ENCODE measurements around the gene CACNA2D3. TPM values are rescaled to one million over a fixed set of nuclear protein-coding genes. Genes with fewer than 3 reads are reported as not detected.

CACNA2D3 gene
- total and polyA plus RNA-seq, 12 donors = 0.26 to 13.7 (median 2.8) TPM; not detected in 1

DNA sequence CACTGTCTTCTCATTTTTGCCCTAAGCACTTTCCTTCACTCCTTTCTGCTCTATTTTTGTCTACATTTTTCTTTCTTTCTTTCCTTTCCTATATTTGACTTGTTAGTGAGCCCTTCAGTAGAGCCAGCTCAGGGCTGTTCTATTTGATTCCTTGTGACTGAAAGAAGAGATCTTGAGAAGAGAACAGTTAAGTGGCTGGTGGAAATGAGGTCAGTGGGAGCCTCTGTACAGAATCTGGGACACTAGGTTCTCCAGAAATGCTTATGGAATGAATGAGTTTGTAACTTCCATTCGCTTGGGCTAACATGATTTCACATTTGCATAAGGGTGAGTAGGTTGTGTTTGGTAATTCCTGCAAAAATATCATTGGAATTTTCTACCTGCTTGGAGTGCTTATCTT lies 45.6 kb downstream of the CACNA2D3 start:
- Histone ChIP-seq H3K9me3 (replicated peaks in 1 of 3) (no peaks in the 10 kb centered on the region), H3K27me3 (no peaks in the 10 kb centered on the region), H3K4me3 (no peak overlapping the region), H3K36me3 (replicated peaks in 1 of 2) (no peaks in the 10 kb centered on the region), H3K4me1 (replicated peaks in 1 of 2) (no peaks in the 10 kb centered on the region), H3K27ac (no peak overlapping the region)
- intact Hi-C loops (cut with DNase I) = no loop called here
- DNase-seq = no peak
- TF ChIP-seq POLR2A (IDR thresholded peaks at IDR 0.05) = no peak
- TF ChIP-seq, protein P1, sequence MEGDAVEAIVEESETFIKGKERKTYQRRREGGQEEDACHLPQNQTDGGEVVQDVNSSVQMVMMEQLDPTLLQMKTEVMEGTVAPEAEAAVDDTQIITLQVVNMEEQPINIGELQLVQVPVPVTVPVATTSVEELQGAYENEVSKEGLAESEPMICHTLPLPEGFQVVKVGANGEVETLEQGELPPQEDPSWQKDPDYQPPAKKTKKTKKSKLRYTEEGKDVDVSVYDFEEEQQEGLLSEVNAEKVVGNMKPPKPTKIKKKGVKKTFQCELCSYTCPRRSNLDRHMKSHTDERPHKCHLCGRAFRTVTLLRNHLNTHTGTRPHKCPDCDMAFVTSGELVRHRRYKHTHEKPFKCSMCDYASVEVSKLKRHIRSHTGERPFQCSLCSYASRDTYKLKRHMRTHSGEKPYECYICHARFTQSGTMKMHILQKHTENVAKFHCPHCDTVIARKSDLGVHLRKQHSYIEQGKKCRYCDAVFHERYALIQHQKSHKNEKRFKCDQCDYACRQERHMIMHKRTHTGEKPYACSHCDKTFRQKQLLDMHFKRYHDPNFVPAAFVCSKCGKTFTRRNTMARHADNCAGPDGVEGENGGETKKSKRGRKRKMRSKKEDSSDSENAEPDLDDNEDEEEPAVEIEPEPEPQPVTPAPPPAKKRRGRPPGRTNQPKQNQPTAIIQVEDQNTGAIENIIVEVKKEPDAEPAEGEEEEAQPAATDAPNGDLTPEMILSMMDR (IDR thresholded peaks at IDR 0.05) = no peak
- 74 to 85% (median 80%) methylated on average over 1 of the region's 1 CpG for WGBS, 4 donors

DNA sequence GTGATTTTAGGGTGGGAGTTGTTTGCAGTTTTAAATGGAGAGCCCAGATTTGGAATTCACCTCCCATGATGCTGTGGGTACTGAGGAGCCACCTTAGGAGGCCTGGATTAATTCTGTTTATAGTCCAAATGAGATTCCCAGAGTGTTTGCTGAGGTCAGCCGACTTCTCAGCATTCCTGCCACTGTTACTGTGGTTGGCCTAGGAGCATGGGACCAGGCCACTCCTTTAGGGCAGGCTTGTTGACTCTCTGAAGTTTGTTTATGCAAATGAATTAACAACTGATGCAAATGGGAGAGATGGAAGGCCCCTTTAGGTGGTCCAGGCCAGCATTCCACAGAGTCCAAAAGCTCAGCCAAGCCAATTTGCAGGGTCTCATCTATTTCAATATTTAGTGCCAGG lies 46.1 kb downstream of the CACNA2D3 start:
- TF ChIP-seq, protein P1 (IDR thresholded peaks at IDR 0.05) = no peak
- no peak for TF ChIP-seq POLR2A (IDR thresholded peaks at IDR 0.05)
- intact Hi-C loops (cut with DNase I) = no loop called here
- no peaks in the 10 kb centered on the region for H3K36me3 ChIP-seq (replicated peaks in 1 of 2)
- H3K27me3 ChIP-seq = no peaks in the 10 kb centered on the region
- no peak for DNase-seq
- WGBS, 4 donors = 57 to 84% (median 72%) methylated on average over 1 of the region's 1 CpG
- no peak overlapping the region for H3K27ac ChIP-seq
- H3K4me1 ChIP-seq (replicated peaks in 1 of 2) = no peaks in the 10 kb centered on the region
- H3K4me3 ChIP-seq = no peak overlapping the region
- H3K9me3 ChIP-seq (replicated peaks in 1 of 3) = no peaks in the 10 kb centered on the region

DNA sequence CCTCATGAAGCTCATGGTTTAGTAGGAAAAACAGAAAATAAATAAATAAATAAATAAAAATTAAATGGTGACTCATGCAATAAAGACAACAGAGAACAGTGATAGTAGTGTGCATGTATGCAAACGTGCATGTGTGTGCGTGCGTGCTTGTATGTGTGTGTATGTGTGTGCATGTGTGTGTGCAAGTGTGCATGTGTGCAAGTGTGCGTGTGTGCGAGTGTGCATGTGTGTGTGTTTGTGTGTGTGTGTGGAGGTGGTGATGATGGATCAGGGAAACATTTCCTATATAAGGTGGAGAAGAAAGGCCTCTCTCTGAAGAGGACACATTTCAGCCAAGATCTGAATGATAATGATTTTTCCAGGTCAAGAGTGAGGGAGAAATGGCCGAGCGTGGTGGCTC lies 47.2 kb downstream of the CACNA2D3 start:
- DNase-seq = no peak
- intact Hi-C loops (cut with DNase I) = no loop called here
- WGBS, 4 donors = 79 to 92% (median 89%) methylated on average over 7 of the region's 7 CpGs
- H3K36me3 ChIP-seq (replicated peaks in 1 of 2) = no peaks in the 10 kb centered on the region
- H3K27ac ChIP-seq = no peak overlapping the region
- no peaks in the 10 kb centered on the region for H3K27me3 ChIP-seq
- TF ChIP-seq POLR2A (IDR thresholded peaks at IDR 0.05) = no peak
- no peak overlapping the region for H3K4me3 ChIP-seq
- H3K4me1 ChIP-seq (replicated peaks in 1 of 2) = no peaks in the 10 kb centered on the region
- no peaks in the 10 kb centered on the region for H3K9me3 ChIP-seq (replicated peaks in 1 of 3)

DNA sequence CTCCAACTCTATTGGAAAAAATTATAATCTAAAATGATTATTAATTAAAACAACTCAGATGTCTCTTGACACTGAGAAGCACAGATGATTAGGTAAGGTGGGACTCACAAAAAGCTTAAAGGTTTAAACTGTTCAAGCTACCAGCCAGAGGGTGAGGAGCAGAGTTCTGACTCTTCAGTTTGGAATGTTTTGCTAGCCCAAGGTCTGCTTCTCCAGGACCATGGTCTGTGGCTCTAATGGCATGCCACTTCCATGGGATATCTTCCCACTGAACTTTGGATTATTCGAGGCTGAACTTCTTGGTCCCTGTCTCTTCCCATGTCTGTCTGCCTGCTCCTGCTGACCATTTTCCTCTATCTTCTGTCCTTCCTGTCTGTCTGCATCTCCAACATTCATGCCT lies 49.2 kb downstream of the CACNA2D3 start:
- no peaks in the 10 kb centered on the region for H3K27me3 ChIP-seq
- no peaks in the 10 kb centered on the region for H3K36me3 ChIP-seq (replicated peaks in 1 of 2)
- 69 to 75% (median 70%) methylated on average over 1 of the region's 1 CpG for WGBS, 4 donors
- no peak overlapping the region for H3K27ac ChIP-seq
- no peak for DNase-seq
- no peaks in the 10 kb centered on the region for H3K9me3 ChIP-seq (replicated peaks in 1 of 3)
- intact Hi-C loops (cut with DNase I) = no loop called here
- H3K4me1 ChIP-seq (replicated peaks in 1 of 2) = no peaks in the 10 kb centered on the region
- no peak overlapping the region for H3K4me3 ChIP-seq
- TF ChIP-seq POLR2A (IDR thresholded peaks at IDR 0.05) = no peak

DNA sequence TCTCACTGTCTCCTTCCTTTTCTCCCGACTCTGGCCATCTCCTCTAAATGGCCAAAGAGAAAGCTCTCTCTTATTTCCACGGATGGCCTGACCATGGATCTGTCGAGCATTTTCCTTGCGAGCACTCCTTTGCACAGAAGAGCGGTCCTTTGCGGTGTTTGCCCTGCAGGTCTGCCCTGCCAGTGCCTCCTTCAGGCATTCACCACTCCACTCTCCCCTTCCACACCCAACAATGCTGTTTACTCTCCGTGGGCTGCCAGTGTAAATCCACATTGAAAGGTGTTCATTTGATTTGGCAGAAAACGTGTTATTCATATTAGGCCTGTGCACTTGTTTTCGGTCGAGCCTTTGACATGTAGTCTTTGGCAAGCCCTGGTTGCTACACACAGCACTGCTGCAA lies 49.6 kb downstream of the CACNA2D3 start:
- H3K4me1 ChIP-seq (replicated peaks in 1 of 2) = no peaks in the 10 kb centered on the region
- 83 to 88% (median 85%) methylated on average over 10 of the region's 10 CpGs for WGBS, 4 donors
- no peak overlapping the region for H3K4me3 ChIP-seq
- intact Hi-C loops (cut with DNase I) = no loop called here
- H3K27ac ChIP-seq = no peak overlapping the region
- no peaks in the 10 kb centered on the region for H3K9me3 ChIP-seq (replicated peaks in 1 of 3)
- no peaks in the 10 kb centered on the region for H3K27me3 ChIP-seq
- TF ChIP-seq, protein P1 (IDR thresholded peaks at IDR 0.05) = no peak
- TF ChIP-seq POLR2A (IDR thresholded peaks at IDR 0.05) = no peak
- no peaks in the 10 kb centered on the region for H3K36me3 ChIP-seq (replicated peaks in 1 of 2)
- no peak for DNase-seq
